KBM-7 (cell line): ENCODE measurements around the gene LRP1.

ENCODE experiments used
- DNase-seq: peaks from one replicate; pipeline ENCODE4 v3.0.0-alpha.2; 2015
- in situ Hi-C: fragments of 300-500 bp; cut with MboI; formaldehyde crosslinking; loops from 2 replicates; pipeline ENCODE4 v1.14.3; 2020; ENCODE audit warnings: low sequenced_read_pairs, low pct_unique_long_range_greater_than_20kb, mixed read lengths

LRP1 gene

GRCh38 chr12:57224278-57224972 is 96.1 kb downstream of the LRP1 start:
- in situ Hi-C loops, result no loop called here
- DNase-seq, result no peak

- DNase-seq, result no peak
- in situ Hi-C loops, result no loop called here
Measured at GRCh38 chr12:57224973-57225679, 96.8 kb downstream of the LRP1 start.

GRCh38 chr12:57225680-57226210 is 97.5 kb downstream of the LRP1 start:
- in situ Hi-C loops, result no loop called here
- no peak for DNase-seq

GRCh38 chr12:57226588-57227314 is 98.5 kb downstream of the LRP1 start:
- in situ Hi-C loops, result no loop called here
- DNase-seq, result no peak

- in situ Hi-C loops, result no loop called here
- no peak for DNase-seq
Measured at GRCh38 chr12:57227315-57228115, 99.2 kb downstream of the LRP1 start.

- in situ Hi-C loops, result no loop called here
- DNase-seq, result peak; percentile 83
Measured at GRCh38 chr12:57229046-57229633, 100.9 kb downstream of the LRP1 start.

- peak; percentile 90 for DNase-seq
- in situ Hi-C loops, result no loop called here
Measured at GRCh38 chr12:57229634-57230380, 101.5 kb downstream of the LRP1 start, which contains the start of gene SHMT2. Gene SHMT2 (plus strand): TSS chr12:57229711. CDS start chr12:57229779, 68 bp downstream.

GRCh38 chr12:57230381-57231155 is 102.3 kb downstream of the LRP1 start:
- in situ Hi-C loops, result no loop called here
- DNase-seq, result no peak

- in situ Hi-C loops, result no loop called here
- no peak for DNase-seq
Measured at GRCh38 chr12:57231276-57232021, 103.2 kb downstream of the LRP1 start.

GRCh38 chr12:57232156-57232756 is 104.0 kb downstream of the LRP1 start:
- in situ Hi-C loops, result no loop called here
- no peak for DNase-seq

- in situ Hi-C loops, result no loop called here
- no peak for DNase-seq
Measured at GRCh38 chr12:57233357-57234232, 105.3 kb downstream of the LRP1 start.

- in situ Hi-C loops, result no loop called here
- no peak for DNase-seq
Measured at GRCh38 chr12:57234233-57234570, 105.9 kb downstream of the LRP1 start.

GRCh38 chr12:57234571-57235016 is 106.3 kb downstream of the LRP1 start:
- no peak for DNase-seq
- in situ Hi-C loops, result no loop called here

GRCh38 chr12:57235017-57235727 is 106.9 kb downstream of the LRP1 start:
- in situ Hi-C loops, result no loop called here
- no peak for DNase-seq

- DNase-seq, result no peak
- in situ Hi-C loops, result no loop called here
Measured at GRCh38 chr12:57235728-57236131, 107.4 kb downstream of the LRP1 start.
